Measurements from ENCODE around the gene FSCN2. TPM values are rescaled to one million over a fixed set of nuclear protein-coding genes. Genes with fewer than 3 reads are reported as not detected.
A peak's percentile ranks its signal among the peaks of the same experiment; 100 is the strongest.

Gene FSCN2
- polyA plus RNA-seq, 1 of the 3 experiments (the other 2 are of a cell fraction), result 2.1 TPM

- no peak for TF ChIP-seq IRF3 (IDR thresholded peaks at IDR 0.05; ENCODE audit: low read depth, low read length)
- TF ChIP-seq NRF1 (IDR thresholded peaks at IDR 0.05; ENCODE audit: low read depth, low read length), result no peak; the same call in 1 of the 2 replicates
- TF ChIP-seq MAX (IDR thresholded peaks at IDR 0.05; ENCODE audit: low read depth), result peak; percentile 91
These were observed 13.2 kb upstream of the FSCN2 start (continued) for GRCh38 chr17:81514739-81515529.

GRCh38 chr17:81515530-81516041 is 12.6 kb upstream of the FSCN2 start:
- peak overlapping the region; percentile 84 for H3K9ac ChIP-seq
- H3K9me2 ChIP-seq, result no peaks in the 10 kb centered on the region
- peak; percentile 64 for DNase-seq
- peaks cover 15 to 20% of the 10 kb centered on the region in 2 experiments for H3K36me3 ChIP-seq (replicated peaks in 1 of 2; ENCODE audit: control insufficient read depth in 1 of 2, insufficient read depth in 2 of 2, low read length in 1 of 2)
- H3K27ac ChIP-seq (ENCODE audit: low read depth in 2 of 2, low read length in 1 of 2), result peak overlapping the region; percentile 88 to 93; a peak in 3 of 4 replicates
- 74% methylated on average over 19 of the region's 19 CpGs for WGBS (ENCODE audit: low lambda C conversion rate)
- H3K9me3 ChIP-seq, result no peaks in the 10 kb centered on the region
- peak overlapping the region; percentile 98 for H3K4me2 ChIP-seq
- H3F3A ChIP-seq (replicated peaks; ENCODE audit: insufficient read depth), result peaks cover 45% of the 10 kb centered on the region
- POLR2A ChIA-PET, result interaction anchor here (0.7 to 1.5 kb wide), 5 partner anchors 9 to 277 kb away, joined by 3 to 5 read pairs (median 3); partner anchors contain the start of genes NDUFAF8 and TEPSIN
- H3K27me3 ChIP-seq (ENCODE audit: insufficient read depth), result no peaks in the 10 kb centered on the region
- H2AFZ ChIP-seq (ENCODE audit: low read depth), result no peak overlapping the region
- H3K4me3 ChIP-seq (ENCODE audit: low read depth in 2 of 2, low read length in 1 of 2), result peak overlapping the region; percentile 69 to 73
- H3K4me1 ChIP-seq (ENCODE audit: control insufficient read depth in 1 of 2, insufficient read depth in 2 of 2, low read depth in 1 of 2, low read length in 1 of 2), result peaks cover 17 to 41% of the 10 kb centered on the region in 2 experiments; a peak in 3 of 4 replicates
- H3K79me2 ChIP-seq (ENCODE audit: insufficient read depth), result peaks cover 91% of the 10 kb centered on the region
- CTCF ChIA-PET, result interaction anchor here (0.6 to 1.3 kb wide), 4 partner anchors 31 to 224 kb away, joined by 3 to 4 read pairs (median 3); no protein-coding TSS in a partner anchor
- H4K20me1 ChIP-seq (ENCODE audit: insufficient read depth), result peaks cover 35% of the 10 kb centered on the region
- TF ChIP-seq REST (IDR thresholded peaks at IDR 0.05; ENCODE audit: low read depth, low read length), result no peak
- no peak for TF ChIP-seq JUND (IDR thresholded peaks at IDR 0.05)
- no peak for TF ChIP-seq USF2 (IDR thresholded peaks at IDR 0.05; ENCODE audit: borderline replicate concordance, low read depth, low read length)
- no peak for TF ChIP-seq TAF1 (IDR thresholded peaks at IDR 0.05; ENCODE audit: borderline replicate concordance, low read depth, low read length)
- no peak for TF ChIP-seq PBX3 (IDR thresholded peaks at IDR 0.05)
- no peak for TF ChIP-seq ZBTB33 (IDR thresholded peaks at IDR 0.05; ENCODE audit: borderline replicate concordance, low read depth)
- no peak for TF ChIP-seq MEF2A (IDR thresholded peaks at IDR 0.05; ENCODE audit: borderline replicate concordance, low read depth)
- TF ChIP-seq RFX5 (IDR thresholded peaks at IDR 0.05; ENCODE audit: low read length), result no peak
- no peak for TF ChIP-seq TCF12 (IDR thresholded peaks at IDR 0.05)
- TF ChIP-seq EP300 (IDR thresholded peaks at IDR 0.05; ENCODE audit: borderline replicate concordance in 1 of 2, low read depth in 1 of 2, low read length in 1 of 2), result no peak
- no peak for TF ChIP-seq RCOR1 (IDR thresholded peaks at IDR 0.05; ENCODE audit: low read length)
- no peak for TF ChIP-seq RXRA (IDR thresholded peaks at IDR 0.05; ENCODE audit: borderline replicate concordance, low read depth)
- no peak for TF ChIP-seq MAX (IDR thresholded peaks at IDR 0.05; ENCODE audit: low read depth)
- TF ChIP-seq TEAD4 (IDR thresholded peaks at IDR 0.05; ENCODE audit: borderline replicate concordance, insufficient read depth), result no peak
- TF ChIP-seq FOSL2 (IDR thresholded peaks at IDR 0.05; ENCODE audit: borderline replicate concordance, low read depth), result no peak
- no peak for TF ChIP-seq IRF3 (IDR thresholded peaks at IDR 0.05; ENCODE audit: low read depth, low read length)
- TF ChIP-seq NRF1 (IDR thresholded peaks at IDR 0.05; ENCODE audit: low read depth, low read length), result no peak

Measured in SK-N-SH (cell line).